ENCODE data around the gene RHOH. TPM values are rescaled to one million over a fixed set of nuclear protein-coding genes. Genes with fewer than 3 reads are reported as not detected.
A peak's percentile ranks its signal among the peaks of the same experiment; 100 is the strongest.

Gene RHOH
- total RNA-seq, 1 experiment from 2014 or later, result not detected

- in situ Hi-C loops (cut with HindIII; ENCODE audit: low pct_unique_long_range_greater_than_20kb, low sequenced_read_pairs), result no loop called here
- no peak for DNase-seq (ENCODE audit: low read depth, low spot score)
Measured at GRCh38 chr4:40243386-40243948, 46.6 kb downstream of the RHOH start.

- in situ Hi-C loops (cut with HindIII; ENCODE audit: low pct_unique_long_range_greater_than_20kb, low sequenced_read_pairs), result no loop called here
- DNase-seq (ENCODE audit: low read depth, low spot score), result no peak
Measured at GRCh38 chr4:40244606-40245005, 47.8 kb downstream of the RHOH start.

GRCh38 chr4:40245550-40245949 lies 48.7 kb downstream of the RHOH start:
- no peak for DNase-seq (ENCODE audit: low read depth, low spot score)
- in situ Hi-C loops (cut with HindIII; ENCODE audit: low pct_unique_long_range_greater_than_20kb, low sequenced_read_pairs), result no loop called here

- in situ Hi-C loops (cut with HindIII; ENCODE audit: low pct_unique_long_range_greater_than_20kb, low sequenced_read_pairs), result no loop called here
- no peak for DNase-seq (ENCODE audit: low read depth, low spot score)
Measured at GRCh38 chr4:40246011-40246900, 49.4 kb downstream of the RHOH start.

- in situ Hi-C loops (cut with HindIII; ENCODE audit: low pct_unique_long_range_greater_than_20kb, low sequenced_read_pairs), result no loop called here
- DNase-seq (ENCODE audit: low read depth, low spot score), result no peak
Measured at GRCh38 chr4:40246938-40247337, 50.1 kb downstream of the RHOH start.

- in situ Hi-C loops (cut with HindIII; ENCODE audit: low pct_unique_long_range_greater_than_20kb, low sequenced_read_pairs), result no loop called here
- DNase-seq (ENCODE audit: low read depth, low spot score), result no peak
Measured at GRCh38 chr4:40247350-40247749, 50.5 kb downstream of the RHOH start.

- in situ Hi-C loops (cut with HindIII; ENCODE audit: low pct_unique_long_range_greater_than_20kb, low sequenced_read_pairs), result no loop called here
- DNase-seq (ENCODE audit: low read depth, low spot score), result no peak
Measured at GRCh38 chr4:40251366-40251765, 54.5 kb downstream of the RHOH start.

GRCh38 chr4:40253906-40254305 lies 57.1 kb downstream of the RHOH start:
- in situ Hi-C loops (cut with HindIII; ENCODE audit: low pct_unique_long_range_greater_than_20kb, low sequenced_read_pairs), result no loop called here

GRCh38 chr4:40254608-40255392 lies 58.0 kb downstream of the RHOH start:
- in situ Hi-C loops (cut with HindIII; ENCODE audit: low pct_unique_long_range_greater_than_20kb, low sequenced_read_pairs), result no loop called here
- DNase-seq (ENCODE audit: low read depth, low spot score), result peak; percentile 7

More at GRCh38 chr4:40253906-40254305, 57.1 kb downstream of the RHOH start:
- DNase-seq (ENCODE audit: low read depth, low spot score), result no peak

- DNase-seq (ENCODE audit: low read depth, low spot score), result peak; percentile 19
- in situ Hi-C loops (cut with HindIII; ENCODE audit: low pct_unique_long_range_greater_than_20kb, low sequenced_read_pairs), result no loop called here
Measured at GRCh38 chr4:40255393-40256281, 58.8 kb downstream of the RHOH start.

GRCh38 chr4:40256329-40256728 lies 59.5 kb downstream of the RHOH start:
- in situ Hi-C loops (cut with HindIII; ENCODE audit: low pct_unique_long_range_greater_than_20kb, low sequenced_read_pairs), result no loop called here
- no peak for DNase-seq (ENCODE audit: low read depth, low spot score)

GRCh38 chr4:40256817-40257216 lies 60.0 kb downstream of the RHOH start:
- in situ Hi-C loops (cut with HindIII; ENCODE audit: low pct_unique_long_range_greater_than_20kb, low sequenced_read_pairs), result no loop called here
- DNase-seq (ENCODE audit: low read depth, low spot score), result no peak

- DNase-seq (ENCODE audit: low read depth, low spot score), result no peak
- in situ Hi-C loops (cut with HindIII; ENCODE audit: low pct_unique_long_range_greater_than_20kb, low sequenced_read_pairs), result no loop called here
Measured at GRCh38 chr4:40258627-40259026, 61.8 kb downstream of the RHOH start.

GRCh38 chr4:40261231-40262076 lies 64.6 kb downstream of the RHOH start:
- in situ Hi-C loops (cut with HindIII; ENCODE audit: low pct_unique_long_range_greater_than_20kb, low sequenced_read_pairs), result no loop called here
- no peak for DNase-seq (ENCODE audit: low read depth, low spot score)

GRCh38 chr4:40262077-40262528 lies 65.3 kb downstream of the RHOH start:
- no peak for DNase-seq (ENCODE audit: low read depth, low spot score)
- in situ Hi-C loops (cut with HindIII; ENCODE audit: low pct_unique_long_range_greater_than_20kb, low sequenced_read_pairs), result no loop called here

GRCh38 chr4:40262861-40263260 lies 66.0 kb downstream of the RHOH start:
- DNase-seq (ENCODE audit: low read depth, low spot score), result no peak
- in situ Hi-C loops (cut with HindIII; ENCODE audit: low pct_unique_long_range_greater_than_20kb, low sequenced_read_pairs), result no loop called here

GRCh38 chr4:40264497-40264896 lies 67.7 kb downstream of the RHOH start:
- in situ Hi-C loops (cut with HindIII; ENCODE audit: low pct_unique_long_range_greater_than_20kb, low sequenced_read_pairs), result no loop called here

More at GRCh38 chr4:40264497-40264896, 67.7 kb downstream of the RHOH start:
- DNase-seq (ENCODE audit: low read depth, low spot score), result no peak
